CD4-positive, alpha-beta T cell treated with Interleukin-6 for 4 hours (primary cell): Measurements from ENCODE around the gene BCL10.

Experiments used
- DNase-seq: peaks from one replicate; pipeline ENCODE4 v3.0.0-alpha.2; 2020; ENCODE audit warnings: mixed read lengths

The BCL10 gene

GRCh38 chr1:85276215-85276977 is at the start of gene BCL10:
TSS of gene BCL10 (minus strand) at chr1:85276632. CDS start at chr1:85276352, 280 bp downstream.
- DNase-seq: peak; percentile 97

GRCh38 chr1:85325920-85326319 is 49.5 kb upstream of the BCL10 start:
- no peak for DNase-seq

DNA sequence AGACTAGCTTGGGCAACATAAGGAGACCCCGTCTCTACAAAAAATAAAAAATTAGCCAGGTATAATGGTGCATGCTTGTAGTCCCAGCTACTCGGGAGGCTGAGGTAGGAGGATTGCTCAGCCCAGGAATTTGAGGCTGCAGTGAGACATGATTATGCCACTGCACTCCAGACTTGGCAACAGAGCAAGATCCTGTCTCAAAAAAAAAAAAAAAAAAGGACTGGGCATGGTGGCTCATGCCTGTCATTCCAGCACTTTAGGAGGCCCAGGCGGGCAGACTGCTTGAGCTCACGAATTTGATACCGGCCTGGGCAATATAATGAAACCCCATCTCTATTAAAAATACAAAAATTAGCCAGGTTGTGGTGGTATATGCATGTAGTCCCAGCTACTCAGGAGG is 47.3 kb upstream of the BCL10 start:
- no peak for DNase-seq

DNA sequence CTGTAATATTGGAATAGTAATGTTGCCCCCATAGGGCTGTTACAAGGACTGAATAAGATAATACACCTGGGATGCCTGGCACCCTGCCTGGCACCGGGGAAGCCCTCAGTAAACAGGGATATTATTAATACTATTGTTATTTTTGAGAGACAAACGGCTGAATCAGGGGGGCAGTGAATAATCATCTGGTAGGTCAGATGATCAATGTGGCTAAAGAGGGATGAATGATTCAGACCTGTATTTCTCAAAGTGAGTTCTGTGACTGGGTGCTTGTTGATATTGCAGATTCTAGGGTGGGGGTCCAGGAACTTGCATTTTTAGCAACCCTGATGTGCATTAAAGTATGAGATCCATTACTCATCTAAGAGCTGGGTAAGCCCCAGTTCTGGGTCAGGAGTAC is 46.2 kb upstream of the BCL10 start:
- DNase-seq: no peak

DNA sequence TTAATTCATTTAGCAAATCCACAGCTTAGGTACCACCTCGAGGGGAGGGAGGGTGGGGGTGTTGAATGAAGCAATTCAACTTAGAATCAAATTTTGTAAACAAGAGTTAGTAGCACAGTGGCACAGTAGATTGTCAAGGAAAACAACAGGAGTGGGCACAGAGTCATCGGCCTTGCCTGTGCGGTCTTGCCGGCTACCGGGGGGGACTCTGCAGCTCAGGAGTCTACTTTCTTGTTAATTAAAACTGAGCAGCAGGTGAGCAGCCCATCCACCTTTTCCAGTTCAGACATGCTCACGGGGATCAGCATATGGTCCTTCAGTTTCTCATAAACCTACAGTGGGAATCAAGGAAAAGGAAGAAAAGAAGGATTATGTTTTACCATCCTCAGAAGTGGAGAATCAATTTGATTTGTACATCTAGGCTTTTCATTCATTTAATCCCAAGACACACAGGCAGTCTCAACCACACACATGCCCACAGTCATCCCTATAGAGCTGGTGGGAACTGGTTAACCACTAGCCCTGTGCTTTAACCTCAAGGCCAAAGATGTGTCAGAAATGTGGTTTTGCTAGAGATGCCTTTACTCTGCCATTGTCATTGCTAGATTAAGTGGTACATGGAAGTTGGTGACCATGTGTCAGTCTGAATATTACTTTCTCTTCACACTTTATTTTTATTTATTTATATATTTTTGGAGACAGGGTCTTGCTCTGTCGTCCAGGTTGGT is 45.0 kb upstream of the BCL10 start:
- DNase-seq: no peak

DNA sequence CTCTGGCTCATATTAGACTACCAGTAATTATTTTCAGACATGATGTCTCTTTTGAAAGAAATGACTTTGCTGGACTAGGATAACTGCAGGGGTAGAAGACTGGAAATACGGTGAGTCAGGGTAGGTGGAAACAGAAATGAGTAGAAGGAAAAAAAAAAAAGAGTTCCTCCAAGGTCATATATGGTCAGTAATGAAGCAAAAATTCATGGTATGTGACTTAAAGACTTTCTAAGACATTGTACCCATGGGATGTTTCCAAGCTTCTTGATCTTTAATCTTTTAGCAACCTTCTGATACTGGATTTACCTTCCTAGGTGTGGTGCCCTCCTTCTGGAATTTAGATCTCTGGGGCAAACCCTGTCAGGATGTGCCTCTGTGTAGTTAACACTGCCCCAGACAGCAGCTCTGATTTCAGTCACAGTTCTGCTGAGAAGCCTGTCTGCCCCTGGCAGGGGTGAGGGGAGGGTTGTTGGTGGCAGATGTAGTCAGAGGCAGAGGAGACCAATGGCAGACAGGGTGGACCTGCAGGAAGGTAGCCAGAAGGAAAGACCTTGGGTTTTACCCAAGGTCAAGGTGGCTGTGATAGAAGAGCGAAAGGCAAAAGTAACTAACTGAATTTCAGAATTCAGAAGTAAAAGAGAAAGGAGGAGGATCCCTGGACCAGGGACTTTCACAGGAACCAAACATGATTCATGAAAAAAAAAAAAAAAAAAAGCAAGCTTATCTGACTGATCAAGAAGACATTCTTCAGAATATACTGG is 44.1 kb upstream of the BCL10 start:
- no peak for DNase-seq

DNA sequence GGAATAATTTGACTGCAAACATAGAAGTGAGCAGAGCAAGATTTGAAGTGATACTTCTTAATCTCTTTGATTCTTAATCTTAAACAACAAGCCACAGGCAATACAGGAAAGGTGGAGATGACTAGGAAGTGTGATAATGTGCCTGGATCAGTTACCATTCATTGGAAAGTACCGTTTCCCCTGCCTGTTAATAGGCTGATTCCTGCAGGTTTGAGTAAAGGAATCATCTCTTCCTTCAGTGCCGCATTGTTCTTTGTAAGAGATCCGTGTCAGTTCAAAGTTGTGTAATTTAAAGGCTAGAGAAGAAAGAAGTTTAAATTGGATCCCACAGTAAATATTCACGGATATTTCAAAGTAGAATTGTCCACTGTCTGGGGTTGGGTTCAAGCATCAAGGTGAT is 43.5 kb upstream of the BCL10 start:
- DNase-seq: no peak

GRCh38 chr1:85319491-85319890 is 43.1 kb upstream of the BCL10 start:
- no peak for DNase-seq

- no peak for DNase-seq
Observed at GRCh38 chr1:85318217-85318616, 41.8 kb upstream of the BCL10 start.

GRCh38 chr1:85317560-85317959 is 41.1 kb upstream of the BCL10 start:
- DNase-seq: no peak

- no peak for DNase-seq
Observed at GRCh38 chr1:85316321-85316720, 39.9 kb upstream of the BCL10 start.

DNA sequence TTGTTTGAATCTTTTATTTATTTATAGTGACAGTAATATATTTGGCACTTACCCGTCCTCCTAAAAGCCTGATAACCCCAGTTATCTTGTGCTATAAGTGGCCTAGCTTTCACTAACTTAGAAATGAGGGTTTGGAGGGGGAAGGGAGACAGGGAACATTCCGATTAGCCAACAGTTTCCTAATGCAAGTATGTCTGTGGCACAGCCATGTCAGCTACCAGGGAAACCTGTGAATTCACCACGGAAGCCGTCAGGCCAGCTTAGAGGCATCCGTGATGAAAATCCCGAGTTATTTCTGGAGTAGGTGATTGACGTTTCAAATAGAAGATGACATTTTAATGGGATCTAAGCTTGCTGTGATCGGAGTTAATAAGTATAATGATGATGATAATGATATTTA is 39.4 kb upstream of the BCL10 start:
- no peak for DNase-seq

- DNase-seq: no peak
Observed at GRCh38 chr1:85314726-85315125, 38.3 kb upstream of the BCL10 start.

DNA sequence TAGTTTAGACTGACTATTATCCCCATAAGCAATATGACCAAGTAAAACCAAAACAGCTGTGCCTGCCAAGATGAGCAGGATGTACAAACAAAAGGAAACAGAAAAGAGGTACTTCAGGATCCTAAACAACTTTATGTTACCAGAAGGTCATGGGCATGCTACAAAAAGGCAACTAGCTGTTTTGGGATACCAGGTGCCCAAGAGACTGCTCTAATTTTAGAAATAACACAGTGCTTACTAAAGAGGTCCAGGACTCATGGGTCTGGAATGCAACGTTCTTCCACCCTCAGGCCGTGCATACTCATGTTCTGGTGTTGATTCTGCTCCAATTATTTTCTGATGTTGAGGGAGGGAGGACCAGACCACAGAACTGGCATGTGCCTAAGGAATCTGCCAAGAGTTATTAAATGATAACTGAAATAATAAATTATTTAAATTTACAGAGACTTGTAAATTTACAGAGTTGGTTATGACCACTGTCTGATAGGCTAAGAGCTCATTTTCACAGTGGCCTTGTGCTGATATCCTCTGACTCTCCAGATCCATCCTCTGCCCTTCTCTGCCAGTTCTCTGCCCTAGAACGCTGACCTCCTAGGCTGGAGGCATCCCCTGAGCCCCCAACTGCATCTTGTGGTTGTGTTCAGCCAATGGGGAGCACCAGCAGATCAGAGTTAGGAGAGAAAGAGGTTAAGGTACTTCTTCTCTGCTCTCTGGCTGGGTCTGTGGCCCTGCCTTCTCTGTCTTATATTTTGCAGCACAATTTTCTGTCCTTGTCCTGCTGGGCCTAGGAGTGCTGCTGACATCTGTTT is 37.7 kb upstream of the BCL10 start:
- no peak for DNase-seq

GRCh38 chr1:85311818-85312217 is 35.4 kb upstream of the BCL10 start:
- no peak for DNase-seq

DNA sequence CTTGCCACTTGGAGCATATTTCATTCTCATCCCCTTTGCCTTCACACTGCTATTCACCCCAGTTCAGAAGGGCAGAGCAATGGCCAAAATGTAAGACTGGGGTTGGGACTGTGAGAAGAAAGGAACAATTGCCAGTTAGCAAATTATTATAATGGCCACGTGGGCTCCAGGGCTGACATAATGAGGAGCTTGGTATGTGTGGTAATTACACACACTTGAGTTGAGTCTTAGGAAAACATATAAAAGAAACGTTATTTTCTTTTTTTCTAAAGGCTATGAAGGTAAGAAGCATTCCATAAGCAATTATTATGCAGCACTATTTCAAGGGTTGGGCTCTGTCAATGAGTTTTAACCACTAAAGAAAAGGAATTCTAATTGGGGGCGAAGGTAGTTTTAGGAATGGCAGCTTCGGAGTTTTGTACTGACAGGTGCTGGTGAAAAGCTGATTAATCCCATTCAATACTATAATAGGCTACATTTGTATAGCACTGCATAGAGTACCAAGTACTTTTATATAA is 32.5 kb upstream of the BCL10 start:
- DNase-seq: no peak

GRCh38 chr1:85307987-85308832 is 31.8 kb upstream of the BCL10 start:
- DNase-seq: peak; percentile 64

- no peak for DNase-seq
Observed at GRCh38 chr1:85306236-85306635, 29.8 kb upstream of the BCL10 start.

DNA sequence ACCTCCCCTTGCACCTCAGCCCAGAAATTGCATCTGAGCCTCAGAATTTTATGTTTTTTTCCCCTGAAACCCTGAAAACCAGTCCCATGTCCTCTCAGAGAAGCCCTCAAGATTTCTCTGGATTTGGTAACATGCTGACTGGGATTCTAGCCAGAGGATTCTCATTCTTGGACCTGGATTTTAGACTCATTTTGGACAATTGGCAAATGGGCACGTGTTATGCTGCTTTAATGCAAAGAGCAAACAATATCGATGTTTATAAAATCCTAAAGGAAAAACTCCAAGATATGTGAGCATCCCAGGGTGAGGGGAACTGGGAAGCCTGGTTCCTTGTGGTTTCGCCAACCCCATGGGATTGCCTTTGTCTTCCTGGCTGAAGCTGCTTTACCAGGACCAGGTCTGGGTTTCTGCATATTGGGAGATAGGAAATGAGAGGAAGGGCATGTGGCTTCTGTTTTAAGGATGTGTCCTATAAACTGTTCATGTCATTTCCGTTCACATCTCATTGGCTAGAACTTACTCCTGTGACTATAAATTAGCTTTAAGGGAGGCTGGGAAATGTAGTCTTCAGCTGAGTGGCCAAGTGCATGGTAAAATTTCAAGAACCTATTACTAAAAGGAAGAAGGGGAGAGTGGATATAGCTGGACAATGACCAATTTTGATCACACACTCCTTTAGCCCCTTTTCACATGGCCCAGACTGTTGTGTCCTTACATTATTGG is 27.2 kb upstream of the BCL10 start:
- DNase-seq: no peak

DNA sequence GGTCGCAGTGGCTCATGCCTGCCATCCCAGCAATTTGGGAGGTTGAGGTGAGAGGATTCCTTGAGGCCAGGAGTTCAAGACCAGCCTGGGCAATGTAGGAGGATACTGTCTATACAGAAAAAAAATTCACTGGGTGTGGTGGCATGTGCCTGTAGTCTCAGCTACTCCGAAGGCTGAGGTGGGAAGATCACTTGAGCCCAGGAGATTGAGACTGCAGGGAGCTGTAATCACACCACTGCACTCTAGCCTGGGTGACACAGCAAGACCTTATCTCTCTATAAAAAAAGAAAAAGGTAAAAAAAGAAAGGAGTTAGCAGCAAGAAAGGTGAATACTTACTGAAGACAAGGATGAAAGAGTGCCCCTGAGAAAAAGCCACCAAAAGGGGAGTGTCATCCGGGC is 23.7 kb upstream of the BCL10 start:
- no peak for DNase-seq
